ENCODE data around the gene ADAMTSL1. TPM values are rescaled to one million over a fixed set of nuclear protein-coding genes. Genes with fewer than 3 reads are reported as not detected.

Gene ADAMTSL1
- total RNA-seq, 1 experiment from 2014 or later = not detected

GRCh38 chr9:18941060-18941740, 467.2 kb downstream of the ADAMTSL1 start:
- no peaks in the 10 kb centered on the region for H3K36me3 ChIP-seq (ENCODE audit: control insufficient read depth, insufficient read depth, low read length)
- no peak for ATAC-seq
- BruUV-seq (replicated peaks) = no TSS peak
- H3K9me3 ChIP-seq (ENCODE audit: control insufficient read depth, insufficient read depth, low read depth, low read length) = no peaks in the 10 kb centered on the region
- H3K4me1 ChIP-seq (ENCODE audit: control insufficient read depth, insufficient read depth, low read length) = no peaks in the 10 kb centered on the region
- no peaks in the 10 kb centered on the region for H3K27me3 ChIP-seq (ENCODE audit: control insufficient read depth, insufficient read depth, low read length)
- TF ChIP-seq TCF7L2 (IDR thresholded peaks at IDR 0.05; ENCODE audit: low read depth, low read length) = no peak
- TF ChIP-seq REST (IDR thresholded peaks at IDR 0.05; ENCODE audit: insufficient read depth in 1 of 2, low read depth in 2 of 2, low read length in 1 of 2) = no peak
- TF ChIP-seq SIN3A (IDR thresholded peaks at IDR 0.05; ENCODE audit: borderline replicate concordance, insufficient read depth, low read depth, low read length) = no peak
- TF ChIP-seq CTCF (IDR thresholded peaks at IDR 0.05) = no peak
- TF ChIP-seq POLR2AphosphoS5 (IDR thresholded peaks at IDR 0.05; ENCODE audit: low read depth, low read length) = no peak
- no peak for DNase-seq (ENCODE audit: low read depth, low spot score)
- in situ Hi-C loops (cut with HindIII; ENCODE audit: low pct_unique_long_range_greater_than_20kb, low sequenced_read_pairs) (no loop called here), intact Hi-C loops (cut with micrococcal nuclease; ENCODE audit: unreplicated experiment) (no loop called here)
- CTCF ChIA-PET = no interaction called here
- POLR2A ChIA-PET = no interaction called here
- no peak overlapping the region for H3K27ac ChIP-seq (ENCODE audit: low read length)
- no peak overlapping the region for H3K4me3 ChIP-seq (ENCODE audit: low read depth in 2 of 2, low read length in 2 of 2)

GRCh38 chr9:18942801-18943200, 468.8 kb downstream of the ADAMTSL1 start:
- no peak overlapping the region for H3K27ac ChIP-seq (ENCODE audit: low read length)
- TF ChIP-seq POLR2AphosphoS5 (IDR thresholded peaks at IDR 0.05; ENCODE audit: low read depth, low read length) = no peak
- no peak for TF ChIP-seq CTCF (IDR thresholded peaks at IDR 0.05)
- TF ChIP-seq SIN3A (IDR thresholded peaks at IDR 0.05; ENCODE audit: borderline replicate concordance, insufficient read depth, low read depth, low read length) = no peak
- no peak for TF ChIP-seq REST (IDR thresholded peaks at IDR 0.05; ENCODE audit: insufficient read depth in 1 of 2, low read depth in 2 of 2, low read length in 1 of 2)
- TF ChIP-seq TCF7L2 (IDR thresholded peaks at IDR 0.05; ENCODE audit: low read depth, low read length) = no peak
- no peak for ATAC-seq
- BruUV-seq (replicated peaks) = no TSS peak
- H3K36me3 ChIP-seq (ENCODE audit: control insufficient read depth, insufficient read depth, low read length) = no peaks in the 10 kb centered on the region
- H3K27me3 ChIP-seq (ENCODE audit: control insufficient read depth, insufficient read depth, low read length) = no peaks in the 10 kb centered on the region
- intact Hi-C loops (cut with micrococcal nuclease; ENCODE audit: unreplicated experiment) = no loop called here
- CTCF ChIA-PET = no interaction called here
- no peak for DNase-seq (ENCODE audit: low read depth, low spot score)
- H3K4me1 ChIP-seq (ENCODE audit: control insufficient read depth, insufficient read depth, low read length) = no peaks in the 10 kb centered on the region
- no peaks in the 10 kb centered on the region for H3K9me3 ChIP-seq (ENCODE audit: control insufficient read depth, insufficient read depth, low read depth, low read length)
- in situ Hi-C loops (cut with HindIII; ENCODE audit: low pct_unique_long_range_greater_than_20kb, low sequenced_read_pairs) = no loop called here
- H3K4me3 ChIP-seq (ENCODE audit: low read depth in 2 of 2, low read length in 2 of 2) = no peak overlapping the region
- POLR2A ChIA-PET = no interaction called here

Data from Panc1 (cell line).